B cell (primary cell): ENCODE measurements around the gene TRIB2.

Experiments used
- CTCF ChIP-seq: fragments of 200-600 bp; IDR thresholded peaks from one replicate; pipeline ENCODE4 v1.8.0; 2022; ENCODE audit warnings: antibody characterized with exemption, mild to moderate bottlenecking
- EZH2 ChIP-seq: IDR thresholded peaks from 2 replicates; pipeline ENCODE4 v1.6.1; 2012; ENCODE audit warnings: borderline replicate concordance, low read depth, mild to moderate bottlenecking, moderate library complexity, low read length; ENCODE audit not compliant: insufficient read depth, poor library complexity, severe bottlenecking

- no peak for TF ChIP-seq CTCF
- no peak for TF ChIP-seq EZH2
Measured at GRCh38 chr2:12685145-12685544, 31.6 kb upstream of the TRIB2 start.
